T-helper 2 cell (primary cell): Measurements from ENCODE around the gene SSR4.

Experiments
- DNase-seq, 5 experiments: peaks; one replicate each; pipeline versions ENCODE4 v3.0.0 to v3.0.0-alpha.2; 2012 to 2022

SSR4 gene

DNA sequence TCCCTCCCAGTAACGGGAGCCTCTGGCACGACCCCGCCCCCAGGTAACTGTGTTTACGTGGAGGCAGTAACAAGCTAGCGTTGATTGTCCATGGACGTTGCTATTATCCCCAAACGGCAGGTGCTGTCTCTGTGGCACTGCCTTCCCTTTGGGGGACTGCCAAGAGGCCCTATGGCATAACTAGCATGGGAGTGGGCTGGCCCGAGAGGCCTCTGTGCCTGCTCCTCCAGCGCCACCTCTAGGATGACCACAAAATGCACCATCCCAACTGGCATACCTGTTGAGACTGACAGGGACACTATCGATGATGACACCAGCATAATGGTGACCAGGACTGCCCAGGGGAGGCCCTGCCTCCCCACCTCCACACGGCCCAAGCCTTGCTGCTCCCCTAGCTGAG, 12.2 kb upstream of the SSR4 start:
- DNase-seq: no peak

DNA sequence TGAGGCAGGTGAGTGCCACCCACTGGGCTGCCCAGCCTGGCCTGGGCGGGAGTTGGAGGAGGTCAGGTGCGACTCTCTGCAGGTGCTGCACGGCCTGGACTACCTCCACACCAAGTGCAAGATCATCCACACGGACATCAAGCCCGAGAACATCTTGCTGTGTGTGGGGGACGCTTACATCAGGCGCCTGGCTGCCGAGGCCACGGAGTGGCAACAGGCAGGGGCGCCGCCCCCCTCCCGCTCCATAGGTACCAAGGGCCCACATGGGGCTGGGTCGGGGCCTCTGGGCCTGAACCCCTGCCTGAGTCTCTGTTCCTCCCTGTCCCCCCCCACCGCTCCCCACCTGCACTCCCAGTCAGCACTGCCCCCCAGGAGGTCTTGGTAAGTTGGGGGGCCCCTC, 11.6 kb upstream of the SSR4 start:
- DNase-seq: no peak

DNA sequence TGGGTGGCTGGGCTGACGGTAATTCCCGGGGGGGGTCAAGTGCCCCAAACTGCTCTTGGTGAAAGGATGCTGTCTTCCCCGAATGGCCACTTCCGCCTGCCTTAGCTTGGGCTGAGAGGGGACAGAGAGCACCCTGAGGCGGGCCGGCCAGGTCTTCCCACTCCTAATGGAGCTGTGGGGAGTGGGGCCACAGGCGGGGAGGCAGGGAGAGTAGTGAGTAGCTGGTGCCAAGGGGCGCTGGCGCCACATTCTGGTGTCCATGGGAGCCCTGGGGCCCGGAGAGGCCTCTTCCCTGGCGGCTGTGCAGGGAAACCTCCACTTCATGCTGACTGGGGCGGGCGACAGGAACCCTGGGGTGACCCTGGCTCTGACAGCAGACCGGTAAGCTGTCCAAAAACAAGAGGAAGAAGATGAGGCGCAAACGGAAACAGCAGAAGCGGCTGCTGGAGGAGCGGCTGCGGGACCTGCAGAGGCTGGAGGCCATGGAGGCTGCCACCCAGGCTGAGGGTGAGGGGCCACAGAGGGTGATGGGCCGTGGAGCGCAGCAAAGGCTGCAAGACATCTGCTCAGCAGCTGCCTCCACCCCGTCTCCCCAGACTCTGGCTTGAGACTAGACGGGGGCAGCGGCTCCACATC, 11.0 kb upstream of the SSR4 start:
- DNase-seq: no peak

DNA sequence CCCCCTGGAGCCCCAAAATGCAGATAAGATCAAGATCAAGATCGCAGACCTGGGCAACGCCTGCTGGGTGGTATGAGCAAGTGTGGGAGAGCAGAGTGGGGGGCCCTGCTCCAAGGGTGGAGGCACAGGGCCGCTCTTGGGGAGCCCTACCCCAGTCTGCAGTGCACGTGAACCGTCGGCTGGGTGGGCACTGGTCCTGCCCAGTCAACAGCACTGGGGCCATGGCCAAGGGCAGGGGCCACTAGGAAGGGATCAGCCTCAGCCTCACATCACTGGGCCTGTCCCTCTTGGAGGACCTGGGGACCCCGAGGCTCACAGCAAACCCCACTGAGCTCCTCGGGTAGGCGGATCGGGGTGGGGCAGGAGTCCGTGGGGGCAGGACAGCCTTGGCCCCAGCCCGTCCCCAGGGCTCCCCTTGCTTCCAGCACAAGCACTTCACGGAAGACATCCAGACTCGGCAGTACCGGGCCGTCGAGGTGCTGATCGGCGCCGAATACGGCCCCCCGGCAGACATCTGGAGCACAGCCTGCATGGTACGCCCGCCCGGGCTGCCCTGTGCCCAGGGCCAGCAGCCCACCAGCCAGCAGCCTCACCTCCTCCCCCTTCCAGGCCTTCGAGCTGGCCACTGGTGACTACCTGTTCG, 10.0 kb upstream of the SSR4 start:
- DNase-seq: no peak

DNA sequence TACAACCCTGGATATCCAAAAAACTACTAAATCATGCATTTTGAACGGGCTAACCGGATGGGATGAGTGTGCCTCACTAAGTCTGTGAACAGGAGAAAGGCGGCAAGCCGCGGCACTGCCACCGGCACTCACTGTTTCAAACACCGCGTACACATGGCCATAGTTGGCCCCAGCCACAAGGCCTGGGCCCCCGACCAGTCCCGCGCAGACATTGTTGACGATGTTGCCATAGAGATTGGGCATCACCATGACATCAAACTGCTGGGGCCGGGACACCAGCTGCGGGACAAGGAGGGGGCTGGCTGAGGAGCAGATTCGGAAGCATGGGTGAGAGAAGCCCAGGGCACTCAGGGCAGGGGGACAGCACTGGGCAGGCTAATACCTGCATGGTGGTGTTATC, 7.8 kb upstream of the SSR4 start:
- DNase-seq: no peak

DNA sequence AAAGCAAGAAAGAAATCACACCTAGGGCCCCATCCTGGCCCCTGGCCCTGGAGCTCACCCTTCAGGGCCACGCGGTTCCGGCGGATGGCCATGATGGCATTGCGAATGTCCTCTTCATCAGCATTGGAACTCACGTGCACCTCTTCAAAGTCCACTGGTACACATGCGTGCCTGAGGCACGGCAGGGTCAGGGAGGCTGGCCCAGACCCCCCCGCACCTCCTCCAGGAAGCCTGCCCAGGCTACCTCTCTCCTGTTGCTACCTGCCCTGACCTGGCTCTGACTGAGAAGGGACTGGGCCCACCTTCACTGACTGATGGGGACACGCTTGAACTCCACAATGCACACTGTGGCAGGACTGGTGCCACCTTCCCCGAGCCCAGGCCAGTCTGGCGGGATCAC, 4.8 kb upstream of the SSR4 start:
- DNase-seq: no peak

DNA sequence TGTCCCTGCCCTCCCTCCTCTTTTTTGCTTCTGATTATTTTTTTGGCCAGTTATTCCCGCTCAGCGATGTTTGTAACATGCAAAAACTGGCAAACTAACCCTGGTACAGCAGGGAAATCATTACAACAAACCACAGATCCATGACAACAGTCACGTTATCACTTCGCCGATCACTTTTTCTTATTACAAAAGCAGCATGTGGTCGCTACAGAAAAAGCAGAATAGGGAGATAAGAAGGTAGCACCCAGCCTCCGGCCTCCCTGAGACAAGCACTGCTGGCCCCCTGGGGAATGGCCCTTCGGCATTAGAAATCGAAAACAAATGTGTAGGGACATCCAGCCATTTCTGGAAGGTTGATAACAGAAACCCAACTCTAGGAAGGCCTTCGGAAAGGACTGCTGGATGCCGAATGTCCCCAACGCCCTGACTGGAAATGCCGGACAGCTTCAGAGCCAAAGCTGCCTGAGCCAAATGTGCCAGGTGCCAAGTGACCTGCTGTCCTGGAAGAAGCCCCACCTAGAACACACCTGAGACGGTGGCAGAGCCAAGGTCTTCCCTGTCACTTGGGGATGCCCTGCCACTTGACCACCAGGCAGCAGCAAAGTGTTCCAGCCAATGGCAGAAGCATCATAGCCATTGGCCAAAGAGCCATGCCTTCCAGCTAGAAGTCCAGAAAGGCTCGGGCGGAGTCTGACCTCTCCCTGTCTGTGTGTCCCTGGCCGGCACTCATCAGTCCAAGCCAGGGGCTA, 3.2 kb upstream of the SSR4 start:
- DNase-seq: no peak

DNA sequence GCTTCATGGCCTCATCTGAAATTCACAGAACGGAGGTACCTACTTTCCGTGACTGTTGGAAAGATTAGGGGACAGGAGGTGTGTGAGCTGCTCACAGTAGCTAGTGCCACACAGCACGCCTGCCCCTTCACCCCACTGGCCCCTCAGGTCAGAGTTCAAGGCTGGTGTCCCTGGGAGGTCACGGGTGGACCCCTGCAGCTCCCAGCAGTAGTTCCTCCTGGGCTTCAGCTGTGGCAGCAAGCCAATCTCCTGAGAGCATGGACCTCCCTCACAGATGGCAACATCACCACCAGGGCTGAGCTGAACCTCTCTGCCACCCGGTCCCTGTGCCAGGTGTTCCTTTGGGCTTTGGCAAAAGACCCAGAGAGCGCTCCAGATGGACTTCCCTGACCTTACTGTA, 2.1 kb upstream of the SSR4 start:
- DNase-seq: no peak

DNA sequence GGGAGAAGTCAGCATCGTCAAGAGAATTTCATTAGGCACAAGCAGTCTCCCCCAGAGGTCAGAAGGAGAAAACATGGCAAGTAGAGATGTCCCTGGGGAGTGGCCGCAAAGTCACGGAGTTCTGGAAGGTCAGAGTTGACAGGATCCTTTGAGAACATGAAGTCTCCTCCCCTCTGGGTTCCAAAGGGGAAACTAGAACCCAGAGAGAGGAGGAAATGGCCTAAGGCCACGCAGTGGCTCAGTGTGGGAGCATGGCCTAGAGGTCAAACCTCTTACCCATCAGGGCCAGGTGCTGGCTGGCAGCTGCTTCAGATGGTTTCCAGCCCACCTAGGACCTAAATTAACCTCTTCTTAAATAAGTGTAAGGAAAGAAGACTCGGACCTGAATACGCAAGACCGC, 1.2 kb upstream of the SSR4 start:
- DNase-seq: no peak

DNA sequence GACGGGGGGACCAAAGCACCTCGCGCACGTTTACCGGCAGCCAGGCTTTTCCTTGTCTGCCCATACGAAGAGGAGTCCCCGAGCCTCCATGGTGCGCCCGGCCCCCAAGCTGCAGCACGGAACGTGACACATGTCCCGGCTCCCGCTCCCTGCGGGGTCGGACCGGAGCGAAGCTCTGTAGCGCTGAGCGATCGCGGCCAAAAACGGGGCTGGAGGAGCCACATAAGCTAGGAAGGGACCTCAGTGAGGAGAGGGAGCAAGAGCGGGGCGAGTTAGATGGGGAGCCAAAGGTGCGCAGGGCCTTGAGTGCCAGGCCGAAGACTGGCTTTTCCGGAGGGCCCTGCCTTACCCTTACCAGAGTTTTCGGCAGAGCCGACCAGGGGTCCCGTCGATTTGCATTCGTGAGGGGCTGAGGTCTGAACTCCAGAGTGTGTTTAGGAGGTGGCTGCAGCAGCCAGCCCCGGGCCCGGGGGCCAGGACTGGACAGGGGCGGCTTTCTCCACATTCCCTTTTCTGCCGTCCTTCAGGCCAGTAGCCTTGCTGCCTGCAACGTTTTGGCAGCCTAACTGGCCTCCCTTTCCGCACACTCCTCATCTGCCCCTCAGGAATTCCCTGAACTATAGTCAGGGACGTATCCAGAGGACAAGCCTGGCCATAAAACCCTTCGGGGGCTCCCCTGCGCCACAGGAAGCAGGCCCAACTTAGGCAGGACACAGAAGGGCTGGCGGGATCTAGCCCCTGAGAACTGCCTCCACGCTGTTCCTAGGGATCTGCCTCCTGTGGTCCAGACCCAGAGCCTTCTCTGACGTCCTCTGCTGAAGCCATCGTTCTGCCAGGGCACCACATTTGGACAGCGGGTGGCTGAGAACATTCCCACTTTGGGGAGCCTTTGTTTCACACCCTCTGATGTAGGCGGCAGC, 689 bp downstream of the SSR4 start:
- DNase-seq: peak in 2 of 5 experiments; percentile 6 to 21

DNA sequence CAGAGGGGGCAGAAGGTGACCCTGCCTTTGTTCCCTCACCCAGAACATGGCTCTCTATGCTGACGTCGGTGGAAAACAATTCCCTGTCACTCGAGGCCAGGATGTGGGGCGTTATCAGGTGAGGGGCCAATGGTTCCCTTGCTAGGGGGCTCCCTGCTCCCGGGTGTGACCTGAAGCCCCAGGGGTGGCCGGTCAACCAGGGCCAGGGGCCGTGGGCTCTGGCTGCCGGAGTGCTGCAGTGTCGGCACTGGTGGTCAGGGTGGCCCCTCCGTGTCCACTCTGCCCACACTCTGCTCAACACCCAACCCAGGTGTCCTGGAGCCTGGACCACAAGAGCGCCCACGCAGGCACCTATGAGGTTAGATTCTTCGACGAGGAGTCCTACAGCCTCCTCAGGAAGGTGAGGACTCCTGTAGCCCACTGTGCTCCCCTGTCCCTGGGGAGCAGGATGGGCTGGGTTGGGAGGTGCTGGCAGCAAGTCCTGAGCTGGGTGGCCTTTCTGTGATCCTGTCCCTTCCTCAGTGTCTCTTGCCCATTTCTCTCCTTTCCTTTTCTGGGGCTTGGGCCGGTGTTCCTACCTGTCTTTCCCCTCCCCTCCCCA, 3.0 kb downstream of the SSR4 start:
- no peak for DNase-seq

DNA sequence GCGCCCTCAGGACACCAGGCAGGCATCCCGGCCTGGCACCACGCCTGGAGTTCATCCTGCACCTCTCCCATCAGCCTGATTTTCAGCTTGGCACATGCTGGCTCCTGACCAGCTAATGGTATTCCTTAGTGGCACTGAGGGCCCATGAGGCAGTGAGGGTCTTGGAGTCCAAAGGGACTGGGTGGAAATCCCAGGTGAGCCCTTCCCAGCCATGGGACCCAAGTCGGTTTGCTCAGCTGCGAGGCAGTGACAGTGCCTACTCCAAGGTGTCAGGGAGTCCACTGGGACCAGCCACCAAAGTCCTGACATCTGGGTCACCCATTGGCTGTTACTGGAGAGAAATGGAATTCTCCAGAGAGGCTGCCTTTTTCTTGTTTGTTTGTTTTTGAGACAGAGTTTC, 4.9 kb downstream of the SSR4 start:
- DNase-seq: no peak

DNA sequence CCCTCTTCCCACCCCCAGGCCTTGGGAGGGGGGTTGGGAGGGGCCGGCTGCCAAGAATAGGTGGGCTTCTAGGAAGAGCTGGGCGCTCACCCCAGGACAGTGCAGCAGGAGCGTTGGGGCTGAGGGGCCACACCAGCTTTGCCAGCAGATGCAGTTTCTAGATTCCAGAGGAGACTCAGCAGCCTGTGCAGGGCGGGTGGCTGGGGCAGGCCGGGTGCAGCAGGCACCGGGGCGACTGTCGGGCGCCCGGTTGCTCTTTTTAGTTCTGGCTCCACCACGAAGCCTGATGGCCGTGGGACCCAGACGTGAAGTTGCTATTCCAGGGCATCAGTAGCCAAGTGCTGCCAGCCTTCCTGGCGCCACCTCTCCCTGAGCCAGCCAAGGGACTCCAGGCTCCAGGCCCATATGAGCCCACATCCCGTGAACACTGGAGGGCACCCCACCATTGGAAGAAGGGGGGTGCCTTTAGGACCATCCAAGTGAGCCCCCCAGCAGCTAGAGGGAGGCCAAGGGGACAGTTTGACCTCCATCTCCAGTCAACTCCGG, 5.8 kb downstream of the SSR4 start:
- no peak for DNase-seq

DNA sequence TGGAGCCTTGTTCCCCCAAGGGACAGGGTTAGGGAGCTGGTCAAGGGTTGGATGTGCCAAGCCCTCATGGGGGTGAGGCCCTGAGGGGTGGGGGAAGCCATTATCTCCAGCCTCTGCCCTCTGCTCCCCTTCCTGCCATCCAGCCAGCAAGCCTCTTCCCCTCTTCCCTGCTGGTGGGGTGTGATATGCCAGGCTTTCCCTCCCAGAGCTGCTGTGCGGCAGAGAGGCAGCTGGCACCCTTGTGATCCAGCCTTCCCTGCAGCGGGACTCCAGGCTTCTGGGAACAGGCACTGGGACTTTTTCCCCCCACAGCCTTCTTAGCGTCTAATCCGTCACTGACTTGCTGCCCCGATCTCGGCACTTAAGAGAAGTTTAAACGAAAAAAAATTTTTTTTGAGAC, 6.3 kb downstream of the SSR4 start:
- DNase-seq: no peak

DNA sequence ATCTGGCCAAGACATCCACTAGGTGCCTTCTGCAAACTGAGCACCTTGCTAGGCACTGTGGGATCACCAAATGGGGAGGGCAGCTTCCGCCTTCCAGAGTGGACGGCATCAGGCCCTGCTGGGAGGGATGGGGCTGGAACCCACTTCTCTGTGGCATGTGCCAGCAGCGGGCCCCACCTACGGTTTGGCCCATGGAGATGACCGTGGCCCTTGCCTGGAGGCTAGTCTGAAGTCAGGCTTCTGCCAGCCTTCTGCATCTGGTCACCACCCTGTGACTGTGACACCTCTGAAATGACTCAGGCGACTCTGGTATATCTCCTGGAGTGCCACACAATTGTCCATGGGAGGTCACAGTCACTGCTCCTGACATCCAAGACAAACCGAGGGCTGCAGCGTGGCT, 7.2 kb downstream of the SSR4 start:
- no peak for DNase-seq

DNA sequence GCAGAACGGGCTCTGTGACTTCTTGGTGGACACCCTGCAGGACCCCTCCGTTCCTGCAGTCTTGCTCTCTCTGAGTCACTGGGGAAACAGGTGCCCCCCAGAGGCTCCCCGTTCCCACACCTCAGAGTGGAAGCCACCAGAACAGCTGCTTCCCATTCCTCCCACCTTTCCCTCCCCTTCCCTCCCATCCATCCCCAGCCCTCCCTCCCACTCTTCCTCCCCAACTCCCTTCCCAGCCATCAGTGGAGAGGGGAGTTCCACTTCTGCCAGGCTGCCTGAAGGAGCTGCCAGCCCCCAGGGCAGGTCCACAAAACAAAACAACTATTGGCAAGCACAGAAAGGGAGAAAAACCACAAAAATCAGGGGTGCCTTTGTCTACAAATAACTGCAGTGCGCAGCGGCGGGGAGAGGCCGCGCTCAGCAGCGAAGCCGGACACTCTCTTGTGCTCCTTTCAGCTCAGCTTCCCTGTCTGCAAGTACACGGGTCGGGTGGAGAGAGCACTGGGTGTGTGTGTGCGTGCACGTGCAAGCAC, 8.1 kb downstream of the SSR4 start:
- no peak for DNase-seq

DNA sequence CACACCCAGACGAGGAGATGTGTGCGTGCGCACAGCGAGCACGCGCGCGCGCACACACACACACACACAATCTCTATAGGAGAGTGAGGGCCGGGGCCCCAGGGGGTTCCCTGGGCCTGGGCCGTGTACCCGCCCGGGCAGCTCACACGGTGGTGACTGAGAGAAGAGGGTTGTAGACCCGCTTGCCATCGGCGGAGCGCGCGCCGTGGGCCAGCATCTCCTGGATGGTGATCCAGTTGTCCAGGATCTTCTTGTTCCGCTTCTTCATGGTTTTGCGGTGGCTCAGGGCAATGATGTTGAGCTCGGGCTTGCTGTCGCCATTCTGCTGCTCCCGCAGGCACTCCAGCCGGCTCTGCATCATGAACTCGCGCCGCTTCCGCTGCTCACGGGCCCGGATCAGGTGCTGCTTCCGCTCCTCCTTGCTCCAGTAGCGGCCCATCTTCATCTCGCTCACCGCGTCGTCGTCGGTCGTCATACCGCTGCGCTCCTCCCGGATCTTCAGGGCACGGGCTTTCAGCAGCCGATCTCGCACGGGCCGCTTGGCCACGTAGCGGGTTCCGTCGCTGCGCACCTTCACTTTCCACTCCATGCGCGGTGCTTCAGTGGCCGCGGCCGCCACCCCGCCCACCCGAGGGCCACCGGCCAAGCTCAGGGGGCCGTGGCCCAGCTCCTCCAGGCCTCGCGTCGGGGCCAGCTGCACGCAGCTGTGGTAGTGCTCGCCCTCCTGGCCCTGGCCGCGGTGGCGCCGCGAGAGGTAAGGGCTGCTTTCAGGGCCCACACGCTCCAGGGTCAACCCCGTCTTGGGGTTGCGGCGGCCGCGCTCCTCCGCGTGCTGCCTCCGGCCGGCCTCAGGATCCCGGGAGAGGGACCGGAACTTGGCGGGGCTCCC, 9.0 kb downstream of the SSR4 start:
- no peak for DNase-seq

DNA sequence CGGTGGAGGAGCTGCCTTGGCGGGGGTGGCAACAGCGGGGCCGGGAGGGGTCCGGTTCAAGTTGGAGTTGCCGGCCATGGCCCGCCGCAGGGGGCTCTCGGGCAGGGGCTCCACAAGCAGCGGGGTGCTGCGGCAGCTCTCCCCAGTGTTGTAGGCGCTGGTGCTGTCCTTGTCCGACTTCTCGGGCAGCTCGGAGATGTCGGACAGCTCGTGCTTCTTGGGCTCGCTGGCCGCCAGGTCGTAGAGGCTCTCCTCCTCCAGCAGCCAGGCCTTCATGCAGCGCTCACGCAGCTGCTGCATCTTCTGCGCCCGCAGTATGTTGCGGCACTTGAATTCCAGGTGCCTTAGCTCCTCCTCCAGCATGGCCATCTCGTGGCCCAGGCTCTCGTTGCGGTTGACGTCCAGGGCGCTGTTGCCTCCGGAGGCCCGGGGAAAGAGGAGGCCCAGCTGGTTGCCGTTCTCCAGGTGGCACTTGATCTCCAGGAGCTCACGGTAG, 9.7 kb downstream of the SSR4 start:
- no peak for DNase-seq

DNA sequence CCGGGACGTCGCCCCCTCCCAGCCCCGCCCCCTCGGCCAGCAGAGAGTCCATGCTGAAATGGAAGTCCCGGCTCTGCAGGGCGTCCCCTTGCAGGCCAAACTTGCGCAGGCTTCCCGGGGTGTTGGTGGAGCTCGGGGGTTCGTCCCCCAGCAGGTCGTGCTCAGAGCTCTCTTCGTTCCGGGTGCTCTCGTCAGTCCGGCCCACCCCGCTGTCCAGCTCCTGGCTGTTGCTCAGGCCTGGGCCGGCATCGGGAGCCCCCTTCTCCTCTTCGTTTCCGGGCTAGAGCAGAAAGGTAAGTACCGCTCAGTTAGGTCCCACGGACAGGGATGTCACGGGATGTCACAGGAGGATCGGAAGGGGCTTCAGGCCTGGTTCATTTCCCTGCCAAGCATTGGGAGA, 10.2 kb downstream of the SSR4 start:
- DNase-seq: no peak

DNA sequence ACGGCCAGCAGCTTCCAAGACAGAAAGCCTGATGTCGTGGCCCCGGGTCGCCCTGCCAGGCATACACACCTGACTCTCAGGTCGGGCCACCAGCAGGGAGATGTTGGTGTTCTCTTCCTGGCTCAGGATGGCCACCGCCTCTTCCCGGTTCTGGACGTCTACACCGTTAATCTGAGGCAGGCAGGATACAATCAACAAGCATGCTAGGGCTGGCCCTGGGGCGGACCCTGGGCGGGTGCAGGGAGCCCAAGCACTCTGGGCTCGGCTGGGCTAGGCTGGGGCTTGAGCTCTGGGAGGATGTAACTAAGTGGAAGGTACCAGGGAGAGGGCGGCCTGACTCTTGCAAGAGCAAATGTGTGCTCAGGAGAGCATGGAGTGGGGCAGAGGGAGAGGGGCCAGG, 11.0 kb downstream of the SSR4 start:
- no peak for DNase-seq

DNA sequence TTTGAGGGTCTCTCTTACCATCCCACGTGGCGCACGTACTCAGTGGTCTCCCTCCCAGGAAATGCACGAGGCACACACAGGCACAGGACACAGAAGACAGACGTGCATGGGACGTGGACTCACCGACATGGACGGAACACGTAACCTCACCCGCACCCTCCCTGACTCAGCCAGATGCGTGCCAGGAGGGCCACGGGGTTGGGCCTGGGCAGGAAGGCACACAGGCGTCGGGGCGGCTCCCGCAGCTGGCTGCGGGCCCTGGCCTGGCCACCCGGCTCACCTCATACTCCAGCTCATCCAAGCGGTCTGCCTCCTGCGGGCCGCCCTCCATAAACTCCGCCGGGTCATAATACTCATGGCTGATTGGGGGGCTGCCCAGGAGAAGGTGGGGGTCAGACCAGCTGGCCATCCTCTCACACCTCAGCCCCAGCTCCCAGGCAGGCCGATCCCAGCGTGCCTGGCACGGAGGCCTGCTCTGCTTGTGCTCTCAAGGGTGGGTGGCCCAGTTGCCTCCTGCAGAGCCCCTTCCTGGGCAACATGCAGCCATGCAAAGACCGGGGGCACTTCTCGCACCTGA, 12.6 kb downstream of the SSR4 start:
- no peak for DNase-seq
